Cerebellar cortex (tissue), 1 donor: ENCODE data around the gene CXorf51A.
"Not testable (repeated sequence)": the region's sequence is repeated elsewhere in the genome, so short reads cannot be mapped to it uniquely, and the experiment has no call there.

Experiments
- DNase-seq: peaks from one replicate; pipeline ENCODE4 v3.0.0-alpha.2; 2015; ENCODE audit warnings: low spot score

The CXorf51A gene

DNA sequence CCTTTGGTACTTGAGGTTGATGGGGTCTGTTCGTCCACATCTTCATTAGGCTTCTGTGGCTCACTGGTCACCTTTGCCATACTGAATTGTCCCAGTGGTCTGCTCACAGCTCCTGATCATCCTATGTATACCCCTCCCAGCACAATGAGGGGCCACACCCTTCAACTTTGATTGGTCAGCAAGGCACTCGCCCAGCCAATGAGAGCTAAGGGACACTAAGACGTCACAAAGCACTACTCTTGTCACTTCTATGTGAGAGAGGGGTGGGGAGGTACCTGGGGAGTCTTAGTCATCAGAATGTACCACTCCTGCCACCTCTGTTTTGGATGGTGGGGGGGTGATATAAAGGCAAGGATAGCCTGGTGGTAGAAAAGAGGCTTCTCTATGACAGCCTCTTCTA is at the start of gene CXorf51A:
Gene CXorf51A (minus strand): TSS at position 101 of the 400 bp plus-strand sequence. CDS start 21 bp downstream, at position 80.
- not testable (repeated sequence) for DNase-seq

DNA sequence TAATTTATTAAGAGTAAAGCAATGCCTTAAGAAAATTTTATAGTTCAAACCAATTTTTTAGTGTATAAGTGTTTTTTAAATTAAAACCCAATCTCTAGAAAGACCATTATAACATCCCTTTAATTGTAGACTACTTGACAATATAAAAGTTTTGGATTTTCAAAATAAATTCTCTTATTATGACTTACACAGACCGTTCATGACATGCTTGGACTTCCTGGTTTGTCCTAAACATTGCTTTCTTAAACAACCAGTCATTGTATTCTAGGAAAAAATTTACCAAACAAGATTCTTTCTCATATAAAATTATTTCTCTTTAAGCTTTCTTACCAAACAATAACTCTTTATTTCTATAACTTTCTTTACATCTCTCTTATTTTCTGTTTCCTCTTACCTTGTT is 49.0 kb upstream of the CXorf51A start:
- DNase-seq = no peak

DNA sequence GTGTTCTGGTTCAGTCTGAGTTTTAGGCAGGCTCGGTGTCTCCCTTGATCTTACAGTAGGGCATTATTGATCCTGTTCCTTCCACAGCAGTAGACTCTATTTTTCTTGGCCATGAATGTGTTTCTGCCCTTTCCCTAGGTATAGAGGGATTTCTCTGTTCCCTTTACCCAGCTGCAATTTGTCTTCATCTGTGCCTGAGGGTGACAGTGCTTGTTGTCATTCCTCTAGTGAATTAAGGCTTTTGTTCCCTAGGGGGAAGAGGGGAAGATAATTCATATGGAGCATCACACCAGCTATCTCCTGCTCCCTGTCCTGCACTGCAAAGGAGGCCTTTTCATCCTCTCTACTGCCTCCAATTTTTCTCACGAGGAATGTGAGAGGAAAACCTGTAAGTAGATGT is 39.7 kb upstream of the CXorf51A start:
- DNase-seq = no peak

DNA sequence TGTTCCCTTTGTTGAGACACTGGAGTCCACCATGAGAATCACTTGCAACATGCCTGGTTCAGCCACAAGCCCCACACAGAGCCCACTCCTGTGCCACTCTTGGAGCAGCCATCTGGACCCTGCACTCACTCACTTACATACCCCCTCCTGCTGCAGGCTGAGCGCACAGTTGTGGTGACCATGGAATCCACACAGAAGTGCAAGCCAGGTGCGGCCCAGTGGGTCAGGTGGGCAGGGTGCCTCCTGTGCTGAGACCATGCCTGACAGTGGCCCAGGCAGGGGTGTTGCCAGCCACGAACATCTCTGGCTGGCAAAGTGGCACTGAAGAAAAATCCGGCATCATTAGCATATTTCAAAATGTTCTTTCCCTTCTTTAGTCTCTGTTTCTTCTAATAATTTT is 17.4 kb upstream of the CXorf51A start:
- DNase-seq = no peak

GRCh38 chrX:146809471-146809870 is 5.1 kb downstream of the CXorf51A start, which contains the start of gene CXorf51B:
Gene CXorf51B, plus strand, starts transcription at chrX:146809771. Its CDS starts 21 bp downstream, at chrX:146809792.
- not testable (repeated sequence) for DNase-seq
